A204.1 (cell line): ENCODE results near the gene NACC2.

Experiments used
- FAIRE-seq: peaks from 2 replicates; lab custom pipeline; 2012; peaks lifted over from hg19 to GRCh38; lab: Jason Lieb, UNC

Gene NACC2

GRCh38 chr9:136021171-136021871, 73.8 kb downstream of the NACC2 start:
- no peak for FAIRE-seq

- no peak for FAIRE-seq
Observed at GRCh38 chr9:136020671-136021070, 74.4 kb downstream of the NACC2 start.

- FAIRE-seq: no peak
Observed at GRCh38 chr9:136020206-136020605, 74.9 kb downstream of the NACC2 start.

- FAIRE-seq: no peak
Observed at GRCh38 chr9:136019681-136020060, 75.4 kb downstream of the NACC2 start.

- no peak for FAIRE-seq
Observed at GRCh38 chr9:136019041-136019680, 75.9 kb downstream of the NACC2 start.

GRCh38 chr9:136018257-136019031, 76.6 kb downstream of the NACC2 start:
- FAIRE-seq: no peak

- FAIRE-seq: no peak
Observed at GRCh38 chr9:136017289-136018190, 77.5 kb downstream of the NACC2 start.

GRCh38 chr9:136016572-136017288, 78.4 kb downstream of the NACC2 start:
- FAIRE-seq: no peak

- FAIRE-seq: no peak
Observed at GRCh38 chr9:136015656-136016571, 79.2 kb downstream of the NACC2 start.

GRCh38 chr9:136014924-136015633, 80.0 kb downstream of the NACC2 start:
- FAIRE-seq: no peak

- FAIRE-seq: no peak
Observed at GRCh38 chr9:136014147-136014923, 80.8 kb downstream of the NACC2 start.

GRCh38 chr9:136013524-136014034, 81.5 kb downstream of the NACC2 start:
- FAIRE-seq: no peak

- FAIRE-seq: no peak
Observed at GRCh38 chr9:136013116-136013515, 82.0 kb downstream of the NACC2 start.

GRCh38 chr9:136012651-136013050, 82.4 kb downstream of the NACC2 start:
- FAIRE-seq: no peak

GRCh38 chr9:136011703-136012496, 83.2 kb downstream of the NACC2 start:
- no peak for FAIRE-seq

GRCh38 chr9:136011376-136011702, 83.8 kb downstream of the NACC2 start:
- no peak for FAIRE-seq

- FAIRE-seq: no peak
Observed at GRCh38 chr9:136010615-136011361, 84.3 kb downstream of the NACC2 start.
